ENCODE measurements around the gene CDK2.

- TF ChIP-seq CTCF (IDR thresholded peaks at IDR 0.05; ENCODE audit: poor library complexity) (no peak), EZH2phosphoT487 (IDR thresholded peaks at IDR 0.05; ENCODE audit: low read depth, severe bottlenecking, unreplicated experiment) (no peak)
Measured at GRCh38 chr12:55966408-55967281, at the start of gene CDK2.
